HL-60 (cell line): ENCODE results near the gene BTBD16.

ENCODE experiments used
- POLR2AphosphoS5 ChIP-seq: IDR thresholded peaks from 2 replicates; pipeline ENCODE4 v1.6.1; 2012; ENCODE audit warnings: low read depth
- TF ChIP-seq, protein P1 (sequence below): IDR thresholded peaks from one replicate; pipeline ENCODE4 v1.5.1; 2011; ENCODE audit warnings: low read length, control low read depth, inconsistent platforms; ENCODE audit not compliant: insufficient read depth
- TF ChIP-seq, protein P2 (sequence below): IDR thresholded peaks from 2 replicates; pipeline ENCODE4 v1.6.1; 2012; ENCODE audit warnings: low read depth; ENCODE audit not compliant: insufficient replicate concordance

DNA sequence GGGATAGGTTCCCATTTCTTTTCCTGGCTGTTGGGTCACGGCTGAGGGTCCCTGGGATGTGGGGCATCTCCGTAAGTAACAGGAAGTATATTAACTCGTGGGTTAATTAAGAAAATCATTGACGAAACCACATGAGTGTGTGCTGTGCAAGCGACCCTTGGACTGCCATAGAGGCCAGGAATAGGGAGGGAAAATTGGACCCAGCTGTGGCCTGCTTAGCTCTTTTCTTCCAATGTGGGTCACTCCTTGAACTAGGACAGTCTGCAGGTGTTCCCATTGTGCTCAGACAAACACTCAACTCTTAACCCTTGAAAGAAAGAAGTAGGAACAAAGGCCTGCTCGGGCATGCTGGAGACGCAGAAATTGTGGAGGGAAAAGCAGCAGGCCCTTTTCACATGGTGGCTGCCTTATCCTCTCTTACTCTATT, 77.9 kb downstream of the BTBD16 start:
- TF ChIP-seq, protein P1, sequence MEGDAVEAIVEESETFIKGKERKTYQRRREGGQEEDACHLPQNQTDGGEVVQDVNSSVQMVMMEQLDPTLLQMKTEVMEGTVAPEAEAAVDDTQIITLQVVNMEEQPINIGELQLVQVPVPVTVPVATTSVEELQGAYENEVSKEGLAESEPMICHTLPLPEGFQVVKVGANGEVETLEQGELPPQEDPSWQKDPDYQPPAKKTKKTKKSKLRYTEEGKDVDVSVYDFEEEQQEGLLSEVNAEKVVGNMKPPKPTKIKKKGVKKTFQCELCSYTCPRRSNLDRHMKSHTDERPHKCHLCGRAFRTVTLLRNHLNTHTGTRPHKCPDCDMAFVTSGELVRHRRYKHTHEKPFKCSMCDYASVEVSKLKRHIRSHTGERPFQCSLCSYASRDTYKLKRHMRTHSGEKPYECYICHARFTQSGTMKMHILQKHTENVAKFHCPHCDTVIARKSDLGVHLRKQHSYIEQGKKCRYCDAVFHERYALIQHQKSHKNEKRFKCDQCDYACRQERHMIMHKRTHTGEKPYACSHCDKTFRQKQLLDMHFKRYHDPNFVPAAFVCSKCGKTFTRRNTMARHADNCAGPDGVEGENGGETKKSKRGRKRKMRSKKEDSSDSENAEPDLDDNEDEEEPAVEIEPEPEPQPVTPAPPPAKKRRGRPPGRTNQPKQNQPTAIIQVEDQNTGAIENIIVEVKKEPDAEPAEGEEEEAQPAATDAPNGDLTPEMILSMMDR = no peak
- TF ChIP-seq POLR2AphosphoS5 = no peak
- TF ChIP-seq, protein P2, sequence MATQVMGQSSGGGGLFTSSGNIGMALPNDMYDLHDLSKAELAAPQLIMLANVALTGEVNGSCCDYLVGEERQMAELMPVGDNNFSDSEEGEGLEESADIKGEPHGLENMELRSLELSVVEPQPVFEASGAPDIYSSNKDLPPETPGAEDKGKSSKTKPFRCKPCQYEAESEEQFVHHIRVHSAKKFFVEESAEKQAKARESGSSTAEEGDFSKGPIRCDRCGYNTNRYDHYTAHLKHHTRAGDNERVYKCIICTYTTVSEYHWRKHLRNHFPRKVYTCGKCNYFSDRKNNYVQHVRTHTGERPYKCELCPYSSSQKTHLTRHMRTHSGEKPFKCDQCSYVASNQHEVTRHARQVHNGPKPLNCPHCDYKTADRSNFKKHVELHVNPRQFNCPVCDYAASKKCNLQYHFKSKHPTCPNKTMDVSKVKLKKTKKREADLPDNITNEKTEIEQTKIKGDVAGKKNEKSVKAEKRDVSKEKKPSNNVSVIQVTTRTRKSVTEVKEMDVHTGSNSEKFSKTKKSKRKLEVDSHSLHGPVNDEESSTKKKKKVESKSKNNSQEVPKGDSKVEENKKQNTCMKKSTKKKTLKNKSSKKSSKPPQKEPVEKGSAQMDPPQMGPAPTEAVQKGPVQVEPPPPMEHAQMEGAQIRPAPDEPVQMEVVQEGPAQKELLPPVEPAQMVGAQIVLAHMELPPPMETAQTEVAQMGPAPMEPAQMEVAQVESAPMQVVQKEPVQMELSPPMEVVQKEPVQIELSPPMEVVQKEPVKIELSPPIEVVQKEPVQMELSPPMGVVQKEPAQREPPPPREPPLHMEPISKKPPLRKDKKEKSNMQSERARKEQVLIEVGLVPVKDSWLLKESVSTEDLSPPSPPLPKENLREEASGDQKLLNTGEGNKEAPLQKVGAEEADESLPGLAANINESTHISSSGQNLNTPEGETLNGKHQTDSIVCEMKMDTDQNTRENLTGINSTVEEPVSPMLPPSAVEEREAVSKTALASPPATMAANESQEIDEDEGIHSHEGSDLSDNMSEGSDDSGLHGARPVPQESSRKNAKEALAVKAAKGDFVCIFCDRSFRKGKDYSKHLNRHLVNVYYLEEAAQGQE = no peak
